Skin of body (tissue), 2 donors: ENCODE measurements around the gene LGALS3BP. TPM values are rescaled to one million over a fixed set of nuclear protein-coding genes. Genes with fewer than 3 reads are reported as not detected.
A peak's percentile ranks its signal among the peaks of the same experiment; 100 is the strongest.

ENCODE experiments used
- DNase-seq: peaks from one replicate; lab custom pipeline; 2025; lab: John Stamatoyannopoulos, UW
- total RNA-seq: library from RNA; depleted of rRNA; stranded (reverse); fragments of >200 nt; gene quantifications from one replicate; pipeline ENCODE4 v1.2.3, GENCODE V29; 2014

The LGALS3BP gene
- total RNA-seq, 1 donor from 2014 or later: 52.1 TPM

DNA sequence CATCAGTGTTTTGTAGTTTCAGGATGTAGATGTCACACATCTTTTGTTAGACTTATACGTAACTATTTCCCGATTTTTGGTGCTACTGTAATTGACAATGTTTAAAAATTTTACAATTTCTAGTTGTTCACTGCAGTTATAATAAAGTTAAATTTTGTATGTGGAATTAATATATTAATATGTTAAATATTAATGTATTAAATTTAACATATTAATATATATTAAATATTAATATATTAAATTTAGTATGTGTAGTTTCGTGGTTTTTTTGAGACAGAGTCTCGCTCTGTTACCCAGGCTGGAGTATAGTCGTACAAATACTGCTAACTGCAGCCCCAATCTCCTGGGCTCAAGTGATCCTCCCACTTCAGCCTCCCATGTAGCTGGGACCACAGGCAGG lies 5.7 kb upstream of the LGALS3BP start:
- DNase-seq: no peak

DNA sequence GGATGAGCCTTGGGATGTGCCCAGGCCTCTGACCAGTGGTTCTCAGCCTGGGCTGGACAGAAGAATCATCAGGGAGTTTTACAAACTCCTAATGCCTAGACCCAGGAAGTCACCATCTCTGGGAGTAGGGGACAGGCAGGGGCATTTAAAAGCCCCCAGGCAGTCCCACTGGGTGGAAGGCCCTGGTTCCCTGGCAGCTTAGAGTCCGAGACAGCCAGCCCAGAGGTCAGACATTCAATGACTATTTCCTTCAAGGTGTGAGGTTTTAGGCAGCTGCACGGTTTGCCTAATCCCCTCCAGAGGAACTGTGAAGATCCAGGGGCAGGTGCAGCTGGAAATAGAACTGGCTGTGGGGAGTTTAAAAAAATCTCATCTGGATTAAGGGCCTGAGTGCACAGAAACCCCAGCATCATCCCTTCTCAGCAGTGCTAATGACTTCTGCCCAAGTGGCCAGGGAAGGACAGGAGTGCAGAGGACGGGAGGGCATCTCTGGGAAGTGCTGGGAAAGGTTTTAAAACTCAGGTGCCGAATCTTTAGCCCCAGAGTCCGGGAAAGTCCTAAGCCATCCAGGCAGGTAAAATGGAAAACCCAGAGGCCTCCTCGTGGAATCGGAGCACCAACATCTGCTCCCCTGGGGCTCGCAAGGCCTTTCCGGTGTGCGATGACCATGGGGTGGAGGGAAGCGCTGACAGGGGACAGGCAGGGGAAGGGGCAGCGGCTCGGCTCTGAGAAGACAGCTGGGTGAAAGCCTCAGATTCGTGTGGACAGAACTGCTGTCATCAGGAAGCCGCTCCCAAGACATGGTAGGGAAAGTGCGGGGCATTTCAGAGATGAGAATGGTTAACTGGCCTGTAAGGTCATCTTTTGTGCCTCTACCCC lies 1.5 kb upstream of the LGALS3BP start:
- DNase-seq: no peak

DNA sequence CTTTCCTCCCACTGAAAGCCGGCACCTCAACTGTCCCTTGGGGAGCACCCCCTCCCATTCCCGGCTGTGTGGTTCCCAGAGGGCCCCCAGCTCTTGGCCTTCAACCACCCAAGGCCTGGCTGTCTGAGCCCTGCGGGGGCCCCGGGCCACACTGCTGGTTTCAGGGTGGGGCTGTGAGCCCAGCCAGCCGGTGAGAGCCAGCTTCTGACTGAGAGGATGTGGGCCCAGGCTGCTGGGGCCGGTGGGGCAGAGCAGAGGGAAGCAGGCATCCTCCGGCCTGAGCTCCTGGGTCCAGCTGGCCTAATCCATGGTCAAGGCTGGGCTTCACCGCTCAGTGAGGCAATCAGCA lies 875 bp upstream of the LGALS3BP start:
- DNase-seq: no peak

DNA sequence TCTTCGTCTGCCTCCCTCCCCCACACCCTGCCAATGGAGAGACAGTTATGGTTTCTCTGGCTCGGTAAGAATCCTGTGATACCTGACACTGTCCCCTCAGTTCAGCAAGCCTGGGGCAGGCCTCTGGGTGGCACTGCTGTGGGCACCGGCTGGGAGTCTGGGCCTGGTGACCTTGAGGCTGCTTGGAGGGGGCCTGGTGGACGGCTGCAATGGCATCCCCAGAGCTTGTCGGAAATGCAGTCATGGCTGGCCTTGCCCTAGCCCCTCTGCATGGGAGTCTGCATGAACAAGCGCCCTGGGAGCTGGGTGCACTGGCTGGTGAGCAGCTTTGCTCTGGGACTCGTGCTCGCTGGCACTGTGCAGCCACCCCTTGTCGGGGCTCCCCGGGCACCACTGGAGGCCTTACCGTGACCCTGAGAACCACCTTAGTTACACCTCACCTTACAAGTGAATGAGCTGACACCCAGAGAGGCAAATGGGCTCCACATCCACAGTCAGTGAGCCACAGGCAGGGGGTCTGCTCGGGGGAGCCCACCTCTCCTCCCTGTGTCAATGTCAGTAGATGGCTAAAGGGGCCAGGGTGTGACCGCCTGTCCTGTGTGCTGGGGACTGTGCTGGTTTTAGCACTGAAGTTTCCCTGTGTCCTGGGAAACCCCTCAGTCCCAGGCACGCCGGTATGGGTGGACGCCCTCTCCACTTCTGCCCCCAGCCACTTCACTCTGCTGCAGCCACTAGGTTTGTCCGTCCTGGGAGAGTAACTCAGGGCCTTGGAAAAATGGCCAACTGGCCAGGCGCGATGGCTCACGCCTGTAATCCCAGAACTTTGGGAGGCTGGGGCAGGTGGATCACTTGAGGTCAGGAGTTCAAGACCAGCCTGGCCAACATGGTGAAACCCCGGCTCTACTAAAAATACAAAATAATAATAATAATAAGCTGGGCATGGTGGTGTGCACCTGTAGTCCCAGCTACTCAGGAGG lies 1.4 kb downstream of the LGALS3BP start:
- DNase-seq: no peak

DNA sequence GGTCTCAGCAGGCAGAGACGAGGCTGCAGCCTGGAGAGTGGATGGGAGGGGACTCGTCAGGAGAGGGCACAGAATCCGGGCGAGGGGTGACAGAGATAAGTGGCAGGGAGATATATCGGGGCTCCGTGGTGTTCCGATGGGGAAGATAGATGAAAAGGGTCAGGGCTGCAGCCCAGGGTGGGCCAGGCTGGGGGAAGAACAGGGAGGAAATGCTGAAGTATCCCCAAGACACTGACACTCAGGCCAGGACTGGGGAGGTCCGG lies 2.1 kb downstream of the LGALS3BP start:
- no peak for DNase-seq

DNA sequence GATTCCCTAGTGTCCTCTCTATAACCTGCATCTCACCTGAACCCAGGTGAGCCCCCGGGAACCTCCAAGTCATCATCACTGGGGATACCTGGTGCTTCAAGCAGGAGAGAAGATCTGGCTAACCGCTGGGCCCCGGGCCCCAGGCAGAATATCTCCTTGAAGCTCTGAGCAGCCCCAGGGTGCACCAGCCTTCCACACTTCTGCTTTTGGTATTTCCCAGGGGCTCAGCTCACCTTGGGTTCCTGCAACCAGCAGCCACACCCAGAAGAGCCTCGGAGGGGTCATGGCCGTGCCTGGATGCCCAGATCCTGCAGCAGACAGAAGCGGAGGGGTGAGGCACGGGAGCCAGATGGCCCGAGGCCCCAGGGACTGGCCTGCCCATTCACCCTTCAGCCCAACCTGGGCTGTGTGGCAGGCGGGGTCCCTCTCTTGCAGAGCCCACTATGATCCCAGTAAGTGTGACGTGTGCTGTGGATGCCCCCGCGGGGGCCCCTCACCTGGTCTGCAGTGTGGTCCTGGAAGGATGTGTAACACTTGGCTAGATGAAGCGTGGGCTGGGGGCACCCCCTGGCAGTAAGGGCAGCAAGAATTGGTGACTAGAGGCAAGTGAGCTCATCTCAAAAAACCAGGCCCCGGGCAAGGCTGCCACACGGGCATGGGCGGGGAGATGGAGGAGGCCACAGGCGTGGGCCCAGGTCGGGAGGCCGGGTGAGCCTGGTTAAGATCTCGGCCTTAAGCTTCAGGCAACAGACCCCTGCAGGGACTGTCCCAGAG lies 2.6 kb downstream of the LGALS3BP start:
- no peak for DNase-seq

DNA sequence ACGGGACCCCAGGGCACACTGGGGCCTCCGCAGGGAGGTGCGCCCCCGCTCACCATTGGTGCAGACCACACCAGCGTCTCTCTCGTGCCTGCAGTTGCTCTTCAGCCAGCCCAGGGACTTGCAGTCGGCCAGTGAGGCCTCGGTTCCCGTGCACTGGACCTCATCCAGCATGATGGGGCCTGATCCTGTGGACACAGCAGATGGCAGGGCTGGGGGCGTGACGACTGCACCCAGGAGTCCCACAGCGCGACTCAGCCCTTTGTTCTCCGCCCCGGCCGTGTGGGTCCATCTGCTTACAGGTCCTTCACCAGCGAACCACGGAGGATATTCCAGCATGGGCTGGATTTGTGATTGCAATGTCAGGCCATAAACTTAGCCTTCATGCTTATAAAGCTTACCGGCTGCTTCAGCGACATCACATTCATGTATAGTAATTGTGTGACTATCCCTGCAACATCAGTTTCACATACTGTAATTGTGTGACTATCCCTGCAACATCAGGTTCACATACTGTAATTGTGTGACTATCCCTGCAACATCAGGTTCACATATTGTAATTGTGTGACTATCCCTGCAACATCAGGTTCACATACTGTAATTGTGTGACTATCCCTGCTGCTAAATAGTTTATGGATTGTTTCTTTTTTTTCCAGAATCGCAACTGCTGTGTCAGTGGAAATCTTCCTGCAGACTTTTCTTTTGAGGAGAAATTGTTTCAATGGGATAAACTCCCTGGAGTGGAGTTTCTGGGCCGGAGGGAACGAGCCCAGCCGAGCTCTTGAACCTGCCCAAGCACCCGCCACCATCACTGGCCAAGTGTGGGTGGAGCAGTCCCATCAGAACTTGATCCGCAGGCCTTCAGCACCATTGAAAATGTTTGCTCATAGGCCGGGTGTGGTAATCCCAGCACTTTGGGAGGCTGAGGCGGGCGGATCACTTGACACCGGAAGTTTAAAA lies 4.8 kb downstream of the LGALS3BP start:
- peak; percentile 93 for DNase-seq

DNA sequence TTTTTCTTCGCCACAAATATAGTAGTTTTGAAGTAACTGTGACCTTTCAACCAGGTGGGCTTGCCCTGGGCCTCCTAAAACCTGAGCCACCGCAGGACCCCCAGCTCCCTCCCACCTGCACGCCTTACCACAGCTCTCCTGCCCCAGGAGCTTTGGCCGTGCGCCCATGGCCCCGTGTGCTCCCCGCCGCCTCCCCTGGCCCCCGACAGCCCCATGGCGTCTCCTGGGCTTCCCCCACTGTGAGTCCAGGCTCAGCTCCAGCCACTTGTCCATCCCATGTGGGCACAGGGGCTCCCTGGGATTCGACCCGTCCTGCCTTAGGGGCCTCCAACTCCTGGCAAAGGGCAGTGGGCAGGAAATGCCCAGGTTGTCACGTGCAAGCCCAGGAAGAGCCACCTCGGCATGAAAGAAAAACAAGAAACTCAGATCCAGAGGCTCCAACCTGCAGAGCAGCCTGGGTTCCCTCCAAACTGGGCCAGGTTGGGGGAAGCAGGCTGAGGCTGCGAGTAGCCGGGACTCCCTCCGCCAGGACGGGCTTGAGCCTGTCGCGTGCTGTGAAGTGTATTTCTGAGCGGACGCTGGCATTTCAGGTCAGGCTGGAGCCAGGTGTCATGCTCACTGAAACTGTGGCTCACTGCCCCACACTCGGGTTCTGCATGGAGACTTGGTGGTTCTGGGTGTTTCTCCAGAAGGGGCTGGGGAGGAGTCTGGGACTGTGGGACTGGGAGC lies 5.8 kb downstream of the LGALS3BP start:
- no peak for DNase-seq

DNA sequence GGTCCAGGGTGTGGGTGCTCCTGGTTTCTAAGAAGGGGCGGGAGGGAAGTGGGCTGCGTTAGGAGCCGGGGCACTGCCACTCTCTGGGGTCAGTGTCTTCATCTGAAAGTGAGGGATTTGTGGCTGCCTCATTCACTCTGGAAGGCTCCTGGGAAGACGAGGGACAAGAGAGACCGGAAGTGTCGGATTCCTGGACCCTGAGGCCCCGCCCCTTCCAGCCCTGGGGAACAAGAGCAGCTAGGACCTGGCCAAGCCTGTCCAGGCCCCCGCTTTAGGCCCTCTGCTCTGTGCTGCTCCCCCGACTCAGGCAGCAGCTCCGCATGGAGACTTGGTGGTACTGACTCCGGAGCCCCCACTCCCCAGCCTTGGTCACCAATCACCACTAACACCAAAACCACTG lies 6.5 kb downstream of the LGALS3BP start:
- DNase-seq: no peak

DNA sequence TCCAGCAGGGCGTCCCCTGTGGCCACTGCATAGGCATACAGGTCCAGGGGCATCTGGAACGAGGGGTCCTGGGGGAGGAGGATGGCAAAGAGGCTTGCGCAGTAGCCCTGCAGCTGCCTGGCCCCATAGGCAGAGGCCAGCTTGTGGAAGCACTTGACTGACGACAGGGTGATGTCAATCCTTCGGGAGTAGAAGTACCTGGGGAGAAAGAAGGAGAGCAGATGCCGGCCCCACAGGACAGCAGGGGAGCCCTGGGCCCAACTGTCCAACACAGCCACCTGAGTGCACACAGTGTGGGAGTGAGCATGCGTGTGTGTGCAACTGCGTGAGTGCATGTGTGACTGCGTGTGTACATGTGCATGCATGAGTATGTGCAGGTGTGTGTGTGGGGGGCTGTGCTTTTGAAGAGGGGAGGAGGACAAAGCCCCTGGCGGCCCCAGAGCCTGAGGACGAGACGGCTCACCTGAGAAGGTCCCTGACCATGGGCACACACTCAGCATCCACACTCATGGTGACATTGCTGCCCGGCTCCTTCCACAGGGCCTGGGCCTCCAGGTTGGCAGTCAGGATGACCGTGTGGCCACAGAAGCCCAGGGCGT lies 7.1 kb downstream of the LGALS3BP start:
- DNase-seq: no peak

DNA sequence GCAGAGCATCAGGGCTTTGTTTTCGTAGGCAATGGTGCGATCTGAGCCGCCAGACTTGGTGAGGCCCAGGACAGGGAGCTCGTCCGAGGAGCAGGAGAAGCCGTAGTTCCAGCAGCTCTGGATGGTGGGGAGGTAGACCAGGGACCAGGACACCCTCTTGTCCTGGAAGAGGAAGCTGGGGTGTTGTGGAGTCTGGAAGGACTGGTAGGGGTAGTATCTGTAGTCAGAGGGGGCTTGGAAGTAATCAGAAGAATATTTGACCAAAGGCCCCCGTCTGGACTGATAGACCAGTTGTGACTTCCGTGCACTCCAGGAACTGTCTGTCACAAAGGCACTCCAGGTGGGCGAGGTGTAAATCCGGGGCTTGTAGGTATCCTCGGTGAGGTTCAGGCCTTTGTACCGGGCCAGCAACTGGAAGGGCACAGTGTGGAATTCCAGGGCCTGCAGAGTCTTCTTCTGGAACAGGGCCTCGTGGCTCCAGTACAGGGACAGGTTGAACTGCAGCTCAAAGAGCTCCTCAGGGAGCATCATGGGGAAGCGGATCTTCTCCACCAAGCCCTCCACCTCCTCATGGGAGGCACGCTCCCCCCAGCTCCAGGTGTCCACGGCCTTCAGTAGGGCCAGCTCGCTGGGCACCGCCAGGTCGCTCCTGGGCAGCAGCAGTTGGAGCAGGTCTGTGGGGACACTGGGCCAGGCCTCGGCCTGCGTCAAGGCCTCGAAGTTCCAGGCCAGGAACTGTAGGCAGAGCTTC lies 7.8 kb downstream of the LGALS3BP start:
- no peak for DNase-seq

DNA sequence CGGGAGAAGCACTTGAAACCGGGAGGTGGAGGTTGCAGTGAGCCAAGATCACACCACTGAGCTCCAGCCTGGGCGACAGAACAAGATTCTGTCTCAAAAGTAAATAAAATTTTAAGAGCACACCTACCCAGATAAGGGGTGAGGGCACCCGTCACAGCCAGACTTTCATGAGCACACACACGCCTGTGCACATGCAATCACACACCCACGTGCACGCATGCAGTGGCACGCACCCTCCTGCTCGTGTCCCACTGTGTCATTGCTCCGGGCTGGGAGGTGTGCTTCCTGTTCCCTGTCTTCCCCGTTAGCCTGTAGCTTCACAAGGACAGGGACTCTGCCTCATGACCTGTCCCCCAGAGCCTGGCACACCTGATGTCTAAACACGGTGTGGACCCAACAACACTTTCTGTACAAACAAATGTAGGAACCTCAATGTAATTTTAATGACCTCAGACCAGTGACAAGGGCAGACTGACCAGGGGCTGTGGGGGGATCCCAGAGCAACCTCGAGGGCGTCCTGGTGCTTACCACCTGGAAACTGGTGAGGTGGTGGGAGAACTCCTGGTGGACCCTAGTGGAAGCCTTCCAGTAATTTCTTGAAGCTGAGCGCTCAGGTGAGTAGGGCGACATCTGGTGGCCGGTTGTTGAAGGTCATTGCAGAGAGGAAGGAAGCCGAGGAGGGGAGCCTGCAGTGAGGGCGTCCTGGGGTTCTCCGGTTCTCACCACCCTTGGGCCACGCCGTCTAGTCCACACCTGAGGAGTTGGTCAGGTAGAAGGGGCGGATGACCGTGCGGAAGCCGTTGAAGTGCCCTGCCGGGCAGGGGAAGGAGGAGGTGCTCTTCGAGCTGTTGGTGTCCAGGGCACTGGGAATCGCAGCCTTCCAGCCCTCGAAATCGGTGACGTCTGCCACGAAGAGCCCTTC lies 8.6 kb downstream of the LGALS3BP start:
- DNase-seq: no peak

DNA sequence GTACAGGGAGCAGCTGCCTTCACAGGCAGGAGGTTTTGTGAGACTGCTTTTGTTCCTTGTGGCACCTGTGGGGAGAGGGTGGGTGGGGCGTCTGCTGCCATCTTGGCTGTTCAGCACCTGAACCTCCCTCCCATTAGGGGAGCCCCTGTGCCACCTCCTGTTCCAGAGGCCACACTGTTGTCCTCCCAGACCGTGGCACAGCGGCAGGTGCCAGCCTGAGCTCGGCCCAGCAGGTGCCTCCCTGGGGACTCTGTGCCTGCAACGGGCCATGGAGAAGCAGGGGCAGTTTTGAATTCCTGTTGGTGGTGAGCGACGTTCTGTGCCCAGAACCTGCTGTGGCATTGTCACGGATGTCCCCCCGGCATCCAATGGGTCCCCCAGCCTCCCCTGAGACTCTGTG lies 9.9 kb downstream of the LGALS3BP start:
- no peak for DNase-seq

DNA sequence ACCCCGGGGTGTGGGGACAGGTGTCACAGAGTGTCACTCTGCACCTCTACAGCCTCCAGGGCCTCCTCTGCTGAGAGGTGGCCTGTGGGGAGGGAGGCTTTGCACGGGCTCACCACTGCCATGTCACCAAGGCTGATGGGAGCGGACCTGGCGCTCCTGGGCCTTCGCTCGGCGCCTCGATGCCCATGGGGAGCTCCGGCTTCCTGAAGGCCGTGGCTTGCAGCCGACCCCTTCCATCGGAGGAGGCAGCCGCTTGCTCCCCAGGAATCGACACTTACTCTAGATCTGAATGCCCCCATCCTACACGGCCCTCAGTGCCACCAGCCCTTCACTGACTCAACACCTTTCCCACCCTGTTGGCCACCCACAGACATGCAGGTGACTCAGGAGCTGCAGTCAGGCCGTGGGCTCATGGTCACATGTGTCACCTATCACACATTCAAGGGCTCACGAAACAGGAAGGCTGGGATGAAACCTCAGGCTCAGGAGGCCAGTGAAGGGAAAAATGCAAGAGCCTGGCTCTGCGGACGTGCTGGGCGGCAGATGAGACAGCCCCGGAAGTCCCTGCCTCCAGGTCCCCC lies 11.9 kb downstream of the LGALS3BP start:
- DNase-seq: no peak

DNA sequence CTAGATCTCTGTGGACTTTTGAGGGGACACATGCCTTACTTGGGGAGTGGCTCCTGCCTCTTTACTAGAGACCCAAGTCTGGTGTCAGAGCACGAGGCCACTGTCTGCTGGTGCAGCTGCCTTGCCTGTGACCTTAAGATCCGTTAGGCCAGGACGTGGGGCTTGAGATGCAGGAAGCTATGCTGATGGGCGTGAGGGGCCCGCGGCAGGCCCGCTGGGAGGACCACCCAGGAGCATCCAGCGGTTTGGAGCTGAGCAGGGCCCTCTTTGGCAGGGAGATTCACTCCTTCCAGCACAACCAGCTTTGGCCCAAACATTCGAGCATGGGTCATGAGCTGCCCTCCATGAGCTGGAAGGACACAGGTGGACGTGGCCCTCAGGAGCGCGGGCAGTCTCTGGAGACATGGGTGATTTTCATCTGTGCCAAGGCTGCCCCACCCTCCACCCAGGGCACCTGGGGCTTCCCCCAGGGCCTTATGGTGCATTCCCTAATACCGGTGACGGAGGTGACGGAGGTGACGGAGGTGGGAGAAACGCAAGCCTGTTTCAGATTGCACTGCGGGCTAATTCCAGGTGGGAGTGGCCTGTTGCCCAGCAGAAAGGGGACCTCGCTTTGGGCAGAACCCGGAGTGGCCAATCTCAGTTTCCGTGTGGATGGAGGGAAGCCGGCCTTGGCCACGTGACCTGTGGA lies 12.7 kb downstream of the LGALS3BP start:
- no peak for DNase-seq

DNA sequence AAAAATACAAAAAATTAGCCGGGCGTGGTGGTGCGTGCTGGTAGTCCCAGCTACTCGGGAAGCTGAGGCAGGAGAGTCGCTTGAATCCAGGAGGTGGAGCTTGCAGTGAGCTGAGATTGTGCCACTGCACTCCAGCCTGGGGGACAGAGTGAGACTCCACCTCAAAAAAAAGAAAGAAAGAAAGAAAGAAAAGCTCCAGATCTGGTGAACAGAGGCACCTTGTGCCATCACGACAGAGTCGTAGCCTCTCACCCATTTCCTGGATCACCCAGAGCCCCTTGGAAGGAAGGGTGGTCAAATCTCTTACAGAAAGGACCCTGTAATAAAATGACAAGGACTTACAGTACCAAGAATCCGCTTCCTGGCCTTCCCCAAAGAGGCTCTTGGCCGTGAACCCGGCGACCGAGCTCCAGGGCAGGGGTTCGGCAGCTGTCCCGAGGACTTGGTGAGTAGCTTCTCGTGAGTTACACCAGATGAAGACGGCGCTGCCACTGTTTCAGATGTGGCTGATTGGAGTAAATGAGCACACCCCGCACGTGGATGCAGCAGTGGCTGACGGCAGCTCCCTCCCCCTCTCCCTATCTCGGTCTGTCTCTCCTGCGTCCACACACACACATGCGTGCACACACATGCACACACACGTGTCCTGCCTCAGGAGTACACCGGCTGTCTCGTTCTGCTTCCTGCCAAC lies 13.5 kb downstream of the LGALS3BP start:
- no peak for DNase-seq
